CD4-positive, alpha-beta T cell (primary cell): Measurements from ENCODE around the gene CACNA2D2. TPM values are rescaled to one million over a fixed set of nuclear protein-coding genes. Genes with fewer than 3 reads are reported as not detected.

Experiments used
- ATAC-seq: fragments of 200-7000 bp; cut with Tn5 transposase; one replicate; pipeline ENCODE4 v1.10.0; 2022; ENCODE audit warnings: mild to moderate bottlenecking; ENCODE audit not compliant: poor library complexity
- CTCF ChIA-PET: fragments of 350-600 bp; sonication (Branson Sonifier 250); formaldehyde crosslinking; loops from one replicate; lab custom pipeline; 2021; ENCODE audit warnings: antibody characterized with exemption, inconsistent platforms; lab: Charles Lee
- POLR2A ChIA-PET: fragments of 350-600 bp; sonication (Branson Sonifier 250); formaldehyde crosslinking; loops from one replicate; lab custom pipeline; 2021; ENCODE audit warnings: antibody characterized with exemption, inconsistent platforms; lab: Charles Lee
- DNase-seq, 14 experiments: peaks; one replicate each; pipeline ENCODE4 v3.0.0-alpha.2; 2013 to 2020; ENCODE audit warnings: mixed read lengths in 2 of 14
- H3K27ac ChIP-seq, 2 donors: one replicate each; pipeline versions ENCODE4 v1.5.1 to v1.7.0; 2013; ENCODE audit warnings: low read length in 2 of 2, low read depth in 1 of 2, mild to moderate bottlenecking in 1 of 2
- H3K27me3 ChIP-seq, 2 experiments: 1 replicate in 1 of 2; 2 replicates in 1 of 2; pipeline versions ENCODE4 v1.6.1 to v1.7.0; 2013; ENCODE audit warnings: low read length in 2 of 2, control low read depth in 1 of 2, mild to moderate bottlenecking in 1 of 2, moderate library complexity in 1 of 2; ENCODE audit not compliant: insufficient read depth in 2 of 2, control insufficient read depth in 1 of 2
- H3K36me3 ChIP-seq: one replicate; pipeline ENCODE4 v1.6.1; 2013; ENCODE audit warnings: low read length, control low read depth; ENCODE audit not compliant: insufficient read depth
- H3K4me1 ChIP-seq: one replicate; pipeline ENCODE4 v1.6.1; 2013; ENCODE audit warnings: low read length, control low read depth; ENCODE audit not compliant: insufficient read depth
- H3K4me3 ChIP-seq: one replicate; pipeline ENCODE4 v1.5.1; 2013; ENCODE audit warnings: mild to moderate bottlenecking, low read length, moderate library complexity
- H3K9me3 ChIP-seq, 2 experiments: 1 replicate in 1 of 2; 2 replicates in 1 of 2; pipeline versions ENCODE4 v1.6.1 to v1.7.0; 2013; ENCODE audit warnings: low read length in 2 of 2, mild to moderate bottlenecking in 2 of 2, control low read depth in 1 of 2, moderate library complexity in 1 of 2; ENCODE audit not compliant: control insufficient read depth in 1 of 2, insufficient read depth in 1 of 2
- H3K27ac Mint-ChIP-seq: one replicate; pipeline ENCODE4 v1.8.0; 2020; ENCODE audit warnings: mixed read lengths
- H3K27me3 Mint-ChIP-seq: one replicate; pipeline ENCODE4 v1.8.0; 2021; ENCODE audit warnings: mixed read lengths
- H3K36me3 Mint-ChIP-seq: one replicate; pipeline ENCODE4 v1.8.0; 2021; ENCODE audit warnings: low read depth, mixed read lengths
- H3K4me1 Mint-ChIP-seq: one replicate; pipeline ENCODE4 v1.8.0; 2021; ENCODE audit warnings: low read depth, mixed read lengths
- H3K4me3 Mint-ChIP-seq: one replicate; pipeline ENCODE4 v1.8.0; 2020; ENCODE audit warnings: mild to moderate bottlenecking, mixed read lengths
- H3K9me3 Mint-ChIP-seq: one replicate; pipeline ENCODE4 v1.8.0; 2020; ENCODE audit warnings: mixed read lengths
- intact Hi-C, 2 experiments: fragments of 100-400 bp; cut with DNase I in 1 of 2; cut with micrococcal nuclease in 1 of 2; formaldehyde crosslinking; loops; one replicate each; pipeline versions ENCODE4 v1.15.1 to v1.9.0; 2023 to 2025; cut with DNase I, micrococcal nuclease
- total RNA-seq, 174 experiments: library from RNA in 2 of 174; stranded (reverse) in 2 of 174; gene quantifications; one replicate each; pipeline ENCODE4 v1.2.3 and lab custom pipeline; 2021 to 2026
- TF ChIP-seq, protein P1 (sequence below): fragments of 200-600 bp; IDR thresholded peaks from one replicate; pipeline ENCODE4 v1.8.0; 2022; ENCODE audit warnings: antibody characterized with exemption, mild to moderate bottlenecking

Gene CACNA2D2
- total RNA-seq, 2 experiments from 2014 or later, result 2.5 to 3.8 TPM

DNA sequence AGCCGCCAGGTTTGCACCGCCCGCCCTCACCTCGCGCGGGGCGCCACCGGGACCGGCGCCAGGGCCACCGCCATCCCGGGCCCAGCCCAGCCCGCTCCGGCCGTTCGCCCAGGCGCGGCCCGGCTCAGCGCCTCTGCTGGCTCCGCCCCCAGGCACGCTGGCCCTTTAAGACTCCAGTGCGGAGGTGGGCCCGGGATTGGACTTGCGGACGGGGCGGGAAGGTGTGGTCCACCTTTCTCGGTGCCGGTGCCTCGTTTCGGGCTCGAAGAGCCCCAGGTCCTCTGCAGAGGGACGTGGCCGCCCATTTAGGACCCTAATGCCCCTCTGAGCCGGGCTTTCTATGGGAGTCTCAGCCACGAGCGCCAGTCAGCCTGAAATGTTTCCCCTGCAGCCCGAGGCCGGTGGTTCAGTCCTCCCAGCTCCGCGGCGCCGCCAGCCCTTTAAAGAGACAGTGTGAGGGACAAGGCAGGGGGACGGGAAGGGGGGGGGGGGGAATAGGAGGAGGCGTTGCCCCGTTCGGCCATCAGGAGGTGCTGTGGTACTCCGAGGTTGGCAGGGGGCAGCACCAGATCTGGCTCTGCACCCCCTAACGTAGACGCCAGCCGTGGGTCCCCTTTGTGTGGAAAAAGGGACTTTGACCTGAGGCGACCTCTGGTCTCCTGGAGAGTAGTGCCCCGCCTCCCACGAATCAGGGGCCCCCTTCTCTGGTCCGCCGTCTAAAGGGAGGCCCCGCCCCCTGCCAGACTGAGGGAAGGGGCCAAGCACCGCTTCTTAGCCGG, 181.9 kb downstream of the CACNA2D2 start:
- peak overlapping the region; percentile 68 for H3K4me3 ChIP-seq
- peaks cover 14% of the 10 kb centered on the region for H3K36me3 Mint-ChIP-seq
- TF ChIP-seq, protein P1, sequence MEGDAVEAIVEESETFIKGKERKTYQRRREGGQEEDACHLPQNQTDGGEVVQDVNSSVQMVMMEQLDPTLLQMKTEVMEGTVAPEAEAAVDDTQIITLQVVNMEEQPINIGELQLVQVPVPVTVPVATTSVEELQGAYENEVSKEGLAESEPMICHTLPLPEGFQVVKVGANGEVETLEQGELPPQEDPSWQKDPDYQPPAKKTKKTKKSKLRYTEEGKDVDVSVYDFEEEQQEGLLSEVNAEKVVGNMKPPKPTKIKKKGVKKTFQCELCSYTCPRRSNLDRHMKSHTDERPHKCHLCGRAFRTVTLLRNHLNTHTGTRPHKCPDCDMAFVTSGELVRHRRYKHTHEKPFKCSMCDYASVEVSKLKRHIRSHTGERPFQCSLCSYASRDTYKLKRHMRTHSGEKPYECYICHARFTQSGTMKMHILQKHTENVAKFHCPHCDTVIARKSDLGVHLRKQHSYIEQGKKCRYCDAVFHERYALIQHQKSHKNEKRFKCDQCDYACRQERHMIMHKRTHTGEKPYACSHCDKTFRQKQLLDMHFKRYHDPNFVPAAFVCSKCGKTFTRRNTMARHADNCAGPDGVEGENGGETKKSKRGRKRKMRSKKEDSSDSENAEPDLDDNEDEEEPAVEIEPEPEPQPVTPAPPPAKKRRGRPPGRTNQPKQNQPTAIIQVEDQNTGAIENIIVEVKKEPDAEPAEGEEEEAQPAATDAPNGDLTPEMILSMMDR, result peak; percentile 45
- POLR2A ChIA-PET, result interaction anchor here (1.0 to 3.6 kb wide), 5 partner anchors 15 to 29 kb away, joined by 4 to 25 read pairs (median 15); partner anchors contain the start of genes CYB561D2, HYAL3, IFRD2 and NAA80
- no peaks in the 10 kb centered on the region for H3K27me3 Mint-ChIP-seq
- peaks cover 76% of the 10 kb centered on the region for H3K4me1 ChIP-seq
- ATAC-seq, result peak; percentile 66
- H3K27ac ChIP-seq, result peak overlapping the region; percentile 75 to 96
- DNase-seq, result peak; percentile 68 to 89 (median 76)
- peak overlapping the region; percentile 90 for H3K4me3 Mint-ChIP-seq
- no peaks in the 10 kb centered on the region for H3K9me3 Mint-ChIP-seq
- H3K27ac Mint-ChIP-seq, result peak overlapping the region; percentile 82
- H3K27me3 ChIP-seq, result no peaks in the 10 kb centered on the region
- H3K36me3 ChIP-seq, result peaks cover 10% of the 10 kb centered on the region
- intact Hi-C loops, result loop anchor here (1.0 to 5.0 kb wide), 4 partner anchors 15 to 129 kb away; partner anchors contain the start of genes HYAL3 (in 2 of the 2), NAA80 (in 2 of the 2) and GNAT1 (in 1 of the 2)
- CTCF ChIA-PET, result interaction anchor here (0.6 to 1.3 kb wide), 5 partner anchors 13 to 29 kb away, joined by 3 to 13 read pairs (median 4); partner anchors contain the start of genes CYB561D2, IFRD2 and NPRL2
- H3K4me1 Mint-ChIP-seq, result peaks cover 42% of the 10 kb centered on the region
- no peaks in the 10 kb centered on the region for H3K9me3 ChIP-seq

DNA sequence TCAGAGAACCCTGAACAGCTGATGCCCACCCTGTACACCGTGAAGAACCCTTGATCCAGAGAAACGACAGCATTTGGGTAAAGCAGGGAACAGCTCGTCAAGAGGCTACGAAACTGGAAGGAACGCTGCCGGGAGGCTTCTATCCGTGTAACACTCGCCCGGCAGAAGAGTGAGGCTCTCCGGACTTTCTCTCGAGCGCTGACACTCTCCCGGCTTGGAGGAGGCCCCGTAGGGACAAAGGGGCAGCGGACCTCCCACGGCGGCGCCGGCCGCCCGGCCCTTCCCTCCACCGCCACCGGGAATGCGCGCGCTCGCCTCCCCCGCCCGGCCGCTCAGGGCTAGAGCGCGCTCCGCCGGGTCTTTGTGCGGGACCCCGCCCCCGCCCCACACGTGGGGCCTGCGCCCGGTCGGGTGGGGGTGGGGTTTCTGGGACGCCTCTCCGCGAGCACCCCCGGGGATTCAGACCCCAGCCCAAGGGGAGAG, 182.5 kb downstream of the CACNA2D2 start:
- Histone ChIP-seq H3K4me1 (peaks cover 77% of the 10 kb centered on the region), H3K9me3 (no peaks in the 10 kb centered on the region), H3K27me3 (no peaks in the 10 kb centered on the region), H3K36me3 (peaks cover 5% of the 10 kb centered on the region), H3K4me3 (peak overlapping the region; percentile 68), H3K27ac (no peak overlapping the region)
- Mint-ChIP-seq H3K9me3 (no peaks in the 10 kb centered on the region), H3K4me1 (peaks cover 47% of the 10 kb centered on the region), H3K36me3 (peaks cover 14% of the 10 kb centered on the region), H3K27me3 (no peaks in the 10 kb centered on the region), H3K4me3 (peak overlapping the region; percentile 96), H3K27ac (peak overlapping the region; percentile 86)
- POLR2A ChIA-PET, result interaction anchor here (1.0 to 3.6 kb wide), 5 partner anchors 16 to 30 kb away, joined by 4 to 25 read pairs (median 15); partner anchors contain the start of genes CYB561D2, HYAL3, IFRD2 and NAA80
- ATAC-seq (peak; percentile 27), DNase-seq (peak in 9 of 14 experiments; percentile 41 to 81 (median 60))
- intact Hi-C loops, result loop anchor here (1.0 to 5.0 kb wide), 4 partner anchors 16 to 129 kb away; partner anchors contain the start of genes HYAL3 (in 2 of the 2), NAA80 (in 2 of the 2) and GNAT1 (in 1 of the 2)
- CTCF ChIA-PET, result interaction anchor here (0.6 to 1.3 kb wide), 5 partner anchors 14 to 30 kb away, joined by 3 to 13 read pairs (median 4); partner anchors contain the start of genes CYB561D2, IFRD2 and NPRL2
- TF ChIP-seq, protein P1, result no peak

DNA sequence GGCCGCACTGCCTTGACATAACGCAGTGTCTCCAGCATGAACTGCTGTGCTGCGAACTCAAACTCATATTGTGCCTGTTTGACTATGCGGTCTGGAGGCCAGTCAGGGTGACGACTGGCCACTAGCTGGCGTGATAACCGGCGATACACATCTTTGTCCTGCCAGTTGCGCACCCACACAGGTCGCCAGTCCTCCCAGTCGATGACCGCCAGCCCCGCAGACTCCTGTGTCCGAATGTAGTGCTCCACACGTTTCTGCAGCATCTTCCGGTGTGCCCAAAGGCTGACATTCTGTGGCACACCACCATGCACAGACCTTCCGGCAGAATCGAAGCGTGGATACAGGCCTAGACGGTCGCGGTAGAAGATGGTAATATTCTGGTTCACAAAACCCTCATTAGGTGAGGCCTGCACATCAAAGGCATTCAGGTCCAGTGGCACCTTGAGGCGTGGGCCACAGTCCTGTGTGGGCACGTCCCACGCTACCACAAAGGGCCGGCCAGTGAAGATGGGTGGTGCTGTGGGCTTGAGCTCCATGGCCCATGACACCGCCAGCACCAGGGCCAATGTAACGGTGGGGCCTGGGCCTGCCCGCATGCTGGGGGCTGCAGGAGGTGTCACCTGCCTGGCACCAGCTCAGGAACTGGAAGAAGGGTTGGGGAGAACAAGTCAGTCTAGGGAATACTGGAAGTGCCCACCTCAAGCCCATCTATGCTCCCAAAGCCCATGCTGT, 183.4 kb downstream of the CACNA2D2 start:
- peak overlapping the region; percentile 68 for H3K4me3 ChIP-seq
- POLR2A ChIA-PET, result interaction anchor here (1.3 to 3.6 kb wide), 3 partner anchors 18 to 31 kb away, joined by 4 to 25 read pairs (median 15); partner anchors contain the start of genes CYB561D2, HYAL3, NAA80 and NPRL2
- no peaks in the 10 kb centered on the region for H3K27me3 Mint-ChIP-seq

More for the DNA sequence above, 183.4 kb downstream of the CACNA2D2 start:
- DNase-seq (peak in 1 of 14 experiments; percentile 25), ATAC-seq (no peak)
- Histone ChIP-seq H3K4me1 (peaks cover 75% of the 10 kb centered on the region), H3K27ac (no peak overlapping the region), H3K27me3 (no peaks in the 10 kb centered on the region), H3K36me3 (no peaks in the 10 kb centered on the region), H3K9me3 (no peaks in the 10 kb centered on the region)
- peaks cover 9% of the 10 kb centered on the region for H3K36me3 Mint-ChIP-seq
- TF ChIP-seq, protein P1, result no peak
- peak overlapping the region; percentile 86 for H3K27ac Mint-ChIP-seq
- intact Hi-C loops, result loop anchor here (1.0 to 5.0 kb wide), 4 partner anchors 17 to 128 kb away; partner anchors contain the start of genes GNAT1 (in 1 of the 2), HYAL3 (in 1 of the 2) and NAA80 (in 1 of the 2)
- CTCF ChIA-PET, result interaction anchor here (0.6 kb wide), 1 partner anchor 43 kb away, joined by 6 read pairs; no protein-coding TSS in a partner anchor
- no peaks in the 10 kb centered on the region for H3K9me3 Mint-ChIP-seq
- H3K4me3 Mint-ChIP-seq, result peak overlapping the region; percentile 96
- peaks cover 46% of the 10 kb centered on the region for H3K4me1 Mint-ChIP-seq
